ENCODE results near the gene GPHB5.

DNA sequence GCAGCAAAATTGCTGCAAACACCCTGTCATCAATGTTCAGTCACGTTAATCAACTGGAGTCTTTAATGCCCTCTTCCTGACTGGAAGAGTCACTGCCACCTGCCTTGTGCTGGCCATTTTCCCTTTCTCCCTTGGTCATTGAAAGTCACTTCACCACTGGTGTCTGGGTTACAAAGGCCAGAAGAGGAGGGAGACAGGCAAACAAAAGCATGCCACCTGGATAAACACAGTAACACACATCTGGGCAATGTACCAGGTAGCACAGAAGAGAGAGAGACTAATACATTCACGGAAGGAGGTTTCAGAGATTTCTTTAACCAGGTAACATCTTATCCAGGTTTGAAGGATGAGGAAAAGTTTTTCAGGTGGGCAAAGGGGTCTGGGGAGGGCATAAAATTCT, 32.7 kb downstream of the GPHB5 start:
- TF ChIP-seq, protein P1, sequence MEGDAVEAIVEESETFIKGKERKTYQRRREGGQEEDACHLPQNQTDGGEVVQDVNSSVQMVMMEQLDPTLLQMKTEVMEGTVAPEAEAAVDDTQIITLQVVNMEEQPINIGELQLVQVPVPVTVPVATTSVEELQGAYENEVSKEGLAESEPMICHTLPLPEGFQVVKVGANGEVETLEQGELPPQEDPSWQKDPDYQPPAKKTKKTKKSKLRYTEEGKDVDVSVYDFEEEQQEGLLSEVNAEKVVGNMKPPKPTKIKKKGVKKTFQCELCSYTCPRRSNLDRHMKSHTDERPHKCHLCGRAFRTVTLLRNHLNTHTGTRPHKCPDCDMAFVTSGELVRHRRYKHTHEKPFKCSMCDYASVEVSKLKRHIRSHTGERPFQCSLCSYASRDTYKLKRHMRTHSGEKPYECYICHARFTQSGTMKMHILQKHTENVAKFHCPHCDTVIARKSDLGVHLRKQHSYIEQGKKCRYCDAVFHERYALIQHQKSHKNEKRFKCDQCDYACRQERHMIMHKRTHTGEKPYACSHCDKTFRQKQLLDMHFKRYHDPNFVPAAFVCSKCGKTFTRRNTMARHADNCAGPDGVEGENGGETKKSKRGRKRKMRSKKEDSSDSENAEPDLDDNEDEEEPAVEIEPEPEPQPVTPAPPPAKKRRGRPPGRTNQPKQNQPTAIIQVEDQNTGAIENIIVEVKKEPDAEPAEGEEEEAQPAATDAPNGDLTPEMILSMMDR (IDR thresholded peaks at IDR 0.05): no peak
- TF ChIP-seq POLR2A (IDR thresholded peaks at IDR 0.05): no peak
